GM21447 (cell line): ENCODE results near the gene PYY.
"Not testable (repeated sequence)": the region's sequence is repeated elsewhere in the genome, so short reads cannot be mapped to it uniquely, and the experiment has no call there.

ENCODE experiments used
- ATAC-seq: cut with Tn5 transposase; IDR thresholded peaks from one replicate; pipeline ENCODE4 v1.9.1; 2021; ENCODE audit not compliant: unreplicated experiment

PYY gene

GRCh38 chr17:43953746-43954145 is at the start of gene PYY:
Gene PYY (minus strand): TSS chr17:43953940. CDS start chr17:43953483, 457 bp downstream.
- no peak for ATAC-seq

GRCh38 chr17:44002141-44002848 is 48.6 kb upstream of the PYY start:
- no peak for ATAC-seq

GRCh38 chr17:44001461-44001920 is 47.8 kb upstream of the PYY start:
- no peak for ATAC-seq

- no peak for ATAC-seq
Observed at GRCh38 chr17:44000871-44001460, 47.2 kb upstream of the PYY start.

GRCh38 chr17:44000141-44000860 is 46.6 kb upstream of the PYY start:
- ATAC-seq = no peak

GRCh38 chr17:43999024-43999423 is 45.3 kb upstream of the PYY start:
- ATAC-seq = no peak

- no peak for ATAC-seq
Observed at GRCh38 chr17:43998552-43998951, 44.8 kb upstream of the PYY start.

GRCh38 chr17:43997180-43997579 is 43.4 kb upstream of the PYY start:
- not testable (repeated sequence) for ATAC-seq

GRCh38 chr17:43995150-43995471 is 41.4 kb upstream of the PYY start:
- no peak for ATAC-seq

GRCh38 chr17:43994272-43995149 is 40.8 kb upstream of the PYY start:
- no peak for ATAC-seq

GRCh38 chr17:43992641-43993040 is 38.9 kb upstream of the PYY start:
- ATAC-seq = no peak

GRCh38 chr17:43988301-43988700 is 34.6 kb upstream of the PYY start:
- ATAC-seq = no peak

- no peak for ATAC-seq
Observed at GRCh38 chr17:43987131-43988021, 33.6 kb upstream of the PYY start.

- no peak for ATAC-seq
Observed at GRCh38 chr17:43986225-43986981, 32.7 kb upstream of the PYY start.

- no peak for ATAC-seq
Observed at GRCh38 chr17:43984521-43984920, 30.8 kb upstream of the PYY start.

- no peak for ATAC-seq
Observed at GRCh38 chr17:43983515-43984411, 30.0 kb upstream of the PYY start.

GRCh38 chr17:43983196-43983514 is 29.4 kb upstream of the PYY start:
- ATAC-seq = no peak

GRCh38 chr17:43982171-43982570 is 28.4 kb upstream of the PYY start:
- no peak for ATAC-seq

GRCh38 chr17:43979671-43980070 is 25.9 kb upstream of the PYY start:
- no peak for ATAC-seq
